SU-DHL-6 (cell line): ENCODE data around the gene C2orf80.

Source experiments
- EZH2phosphoT487 ChIP-seq: fragments of 200-600 bp; sonication (generic), shearing (Covaris generic); conservative IDR thresholded peaks from 2 replicates; pipeline ENCODE4 v1.6.1; 2018; ENCODE audit warnings: mild to moderate bottlenecking, antibody characterized with exemption, low read length, moderate library complexity, mixed read lengths
- TF ChIP-seq, protein P1 (sequence below): fragments of 200-600 bp; sonication (generic); IDR thresholded peaks from one replicate; pipeline ENCODE4 v1.5.1; 2017; ENCODE audit warnings: antibody characterized with exemption, mild to moderate bottlenecking, low read length, moderate library complexity; ENCODE audit not compliant: insufficient read depth, poor library complexity, severe bottlenecking

DNA sequence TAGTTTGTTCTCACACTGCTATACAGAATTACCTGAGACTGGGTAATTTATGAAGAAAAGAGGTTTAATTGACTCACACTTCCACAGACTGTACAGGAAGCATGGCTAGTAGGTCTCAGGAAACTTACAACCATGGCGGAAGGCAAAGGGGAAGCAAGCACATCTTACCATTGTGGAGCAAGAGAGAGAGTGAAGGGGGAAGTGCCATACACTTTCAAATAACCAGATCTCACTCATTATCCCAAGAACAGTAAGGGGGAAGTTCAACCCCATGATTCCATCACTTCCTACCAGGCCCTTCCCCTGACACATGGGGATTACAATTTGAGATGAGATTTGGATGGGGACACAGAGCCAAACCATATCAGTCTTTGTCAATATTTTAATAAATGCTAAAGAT is 38.9 kb downstream of the C2orf80 start:
- no peak for TF ChIP-seq EZH2phosphoT487
- TF ChIP-seq, protein P1, sequence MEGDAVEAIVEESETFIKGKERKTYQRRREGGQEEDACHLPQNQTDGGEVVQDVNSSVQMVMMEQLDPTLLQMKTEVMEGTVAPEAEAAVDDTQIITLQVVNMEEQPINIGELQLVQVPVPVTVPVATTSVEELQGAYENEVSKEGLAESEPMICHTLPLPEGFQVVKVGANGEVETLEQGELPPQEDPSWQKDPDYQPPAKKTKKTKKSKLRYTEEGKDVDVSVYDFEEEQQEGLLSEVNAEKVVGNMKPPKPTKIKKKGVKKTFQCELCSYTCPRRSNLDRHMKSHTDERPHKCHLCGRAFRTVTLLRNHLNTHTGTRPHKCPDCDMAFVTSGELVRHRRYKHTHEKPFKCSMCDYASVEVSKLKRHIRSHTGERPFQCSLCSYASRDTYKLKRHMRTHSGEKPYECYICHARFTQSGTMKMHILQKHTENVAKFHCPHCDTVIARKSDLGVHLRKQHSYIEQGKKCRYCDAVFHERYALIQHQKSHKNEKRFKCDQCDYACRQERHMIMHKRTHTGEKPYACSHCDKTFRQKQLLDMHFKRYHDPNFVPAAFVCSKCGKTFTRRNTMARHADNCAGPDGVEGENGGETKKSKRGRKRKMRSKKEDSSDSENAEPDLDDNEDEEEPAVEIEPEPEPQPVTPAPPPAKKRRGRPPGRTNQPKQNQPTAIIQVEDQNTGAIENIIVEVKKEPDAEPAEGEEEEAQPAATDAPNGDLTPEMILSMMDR: no peak
